B cell (primary cell): ENCODE results near the gene TMC7. TPM values are rescaled to one million over a fixed set of nuclear protein-coding genes. Genes with fewer than 3 reads are reported as not detected.

ENCODE experiments used
- ATAC-seq: fragments of 200-7000 bp; cut with Tn5 transposase; one replicate; pipeline ENCODE4 v1.10.0; 2021; ENCODE audit warnings: low read depth, mild to moderate bottlenecking, moderate number of reproducible peaks, moderate library complexity
- CTCF ChIA-PET: fragments of 350-600 bp; sonication (Branson Sonifier 250); formaldehyde crosslinking; loops from one replicate; lab custom pipeline; 2021; ENCODE audit warnings: antibody characterized with exemption, inconsistent platforms; lab: Charles Lee
- POLR2A ChIA-PET: fragments of 350-600 bp; sonication (Branson Sonifier 250); formaldehyde crosslinking; loops from one replicate; lab custom pipeline; 2021; ENCODE audit warnings: antibody characterized with exemption; lab: Charles Lee
- DNase-seq: peaks from one replicate; pipeline ENCODE4 v3.0.0; 2013
- H2AFZ ChIP-seq: 2 replicates; pipeline ENCODE4 v1.6.1; 2012; ENCODE audit warnings: mild to moderate bottlenecking, low read depth, low read length; ENCODE audit not compliant: insufficient read depth, poor library complexity, severe bottlenecking
- H3K27ac ChIP-seq, 2 donors: 1 replicate in 1 of 2; 2 replicates in 1 of 2; pipeline ENCODE4 v1.5.1; 2012 to 2013; ENCODE audit warnings: low read length in 2 of 2, mild to moderate bottlenecking in 2 of 2, moderate library complexity in 1 of 2
- H3K27me3 ChIP-seq, 4 experiments: fragments of 200-600 bp in 1 of 4; sonication (generic) in 1 of 4; replicated peaks in 1 of 4; 1 replicate in 2 of 4; 2 replicates in 2 of 4; pipeline versions ENCODE4 v1.6.1 to v1.7.0; 2013 to 2016; ENCODE audit warnings: low read length in 3 of 4, mild to moderate bottlenecking in 2 of 4, mixed read lengths in 1 of 4, moderate library complexity in 1 of 4; ENCODE audit not compliant: insufficient read depth in 4 of 4, control insufficient read depth in 3 of 4; ENCODE audit errors: control extremely low read depth in 1 of 4
- H3K36me3 ChIP-seq, 2 experiments: replicated peaks in 1 of 2; 1 replicate in 1 of 2; 2 replicates in 1 of 2; pipeline versions ENCODE4 v1.6.1 to v1.7.1; 2013; ENCODE audit warnings: low read length in 1 of 2; ENCODE audit not compliant: insufficient read depth in 2 of 2, control insufficient read depth in 1 of 2; ENCODE audit errors: control extremely low read depth in 1 of 2, extremely low read depth in 1 of 2
- H3K4me1 ChIP-seq, 2 donors: fragments of 200-600 bp in 1 of 2; sonication (generic) in 1 of 2; 1 replicate in 1 of 2; 2 replicates in 1 of 2; pipeline versions ENCODE4 v1.5.1 to v1.6.1; 2013 to 2017; ENCODE audit warnings: low read length in 2 of 2; ENCODE audit not compliant: control insufficient read depth in 2 of 2, insufficient read depth in 2 of 2
- H3K4me2 ChIP-seq: replicated peaks from 2 replicates; pipeline ENCODE3; 2012; ENCODE audit warnings: mild to moderate bottlenecking, low read depth, low read length; ENCODE audit not compliant: poor library complexity, severe bottlenecking
- H3K4me3 ChIP-seq, 5 experiments: fragments of 200-600 bp in 1 of 5; sonication (generic) in 1 of 5; 1 replicate in 3 of 5; 2 replicates in 2 of 5; pipeline versions ENCODE4 v1.5.1 to v1.7.0; 2011 to 2016; ENCODE audit warnings: low read length in 4 of 5, mild to moderate bottlenecking in 4 of 5, low read depth in 2 of 5, control low read depth in 1 of 5, moderate library complexity in 1 of 5; ENCODE audit not compliant: insufficient read depth in 1 of 5; ENCODE audit errors: control extremely low read depth in 1 of 5, extremely low read depth in 1 of 5
- H3K79me2 ChIP-seq: fragments of 200-600 bp; sonication (generic); one replicate; pipeline ENCODE4 v1.6.0; 2016; ENCODE audit warnings: low read length; ENCODE audit not compliant: control insufficient read depth, insufficient read depth
- H3K9ac ChIP-seq: fragments of 200-600 bp; sonication (generic); 2 replicates; pipeline ENCODE4 v1.6.1; 2017; ENCODE audit warnings: mild to moderate bottlenecking, low read length, moderate library complexity
- H3K9me3 ChIP-seq, 3 donors: one replicate each; pipeline versions ENCODE4 v1.6.1 to v1.7.1; 2013; ENCODE audit warnings: low read length in 2 of 3; ENCODE audit not compliant: control insufficient read depth in 2 of 3, insufficient read depth in 1 of 3; ENCODE audit errors: control extremely low read depth in 1 of 3
- H4K20me1 ChIP-seq: 2 replicates; pipeline ENCODE4 v1.6.0; 2012; ENCODE audit warnings: mild to moderate bottlenecking, low read length; ENCODE audit not compliant: insufficient read depth, control insufficient read depth, poor library complexity, severe bottlenecking
- H3K27ac Mint-ChIP-seq: one replicate; pipeline ENCODE4 v1.8.0; 2021; ENCODE audit warnings: mixed read lengths
- H3K27me3 Mint-ChIP-seq: one replicate; pipeline ENCODE4 v1.8.0; 2021; ENCODE audit warnings: mixed read lengths
- H3K4me1 Mint-ChIP-seq: one replicate; pipeline ENCODE4 v1.8.0; 2021; ENCODE audit warnings: mixed read lengths
- H3K4me3 Mint-ChIP-seq: one replicate; pipeline ENCODE4 v1.8.0; 2021; ENCODE audit warnings: mixed read lengths
- H3K9me3 Mint-ChIP-seq: one replicate; pipeline ENCODE4 v1.8.0; 2022; ENCODE audit warnings: mixed read lengths; ENCODE audit not compliant: insufficient read depth
- CTCF ChIP-seq: fragments of 200-600 bp; IDR thresholded peaks from one replicate; pipeline ENCODE4 v1.8.0; 2022; ENCODE audit warnings: antibody characterized with exemption, mild to moderate bottlenecking
- EZH2 ChIP-seq: IDR thresholded peaks from 2 replicates; pipeline ENCODE4 v1.6.1; 2012; ENCODE audit warnings: borderline replicate concordance, low read depth, mild to moderate bottlenecking, moderate library complexity, low read length; ENCODE audit not compliant: insufficient read depth, poor library complexity, severe bottlenecking
- whole genome bisulfite sequencing: methylation state at CpG from one replicate; pipeline ENCODE4 v1.1.5; 2013; ENCODE audit warnings: missing lambda C conversion rate; ENCODE audit not compliant: insufficient coverage; 5-methylcytosine and 5-hydroxymethylcytosine counted together
- intact Hi-C: fragments of 100-400 bp; cut with micrococcal nuclease; formaldehyde crosslinking; loops from one replicate; pipeline ENCODE4 v1.10.0; 2022
- polyA plus RNA-seq: library from polyadenylated mRNA; depleted of rRNA; stranded (reverse); fragments of >200 nt; gene quantifications from 2 replicates; pipeline ENCODE4 v1.2.3, GENCODE V29; 2012
- total RNA-seq, 2 donors: library from RNA; stranded (reverse); fragments of 120-200 nt in 1 of 2; gene quantifications; 1 replicate in 1 of 2; 2 replicates in 1 of 2; pipeline versions ENCODE4 v1.2.3 to v1.2.4, GENCODE V29; 2013 to 2022

Gene TMC7
- total and polyA plus RNA-seq, 2 donors (not counting 1 experiment from before 2014, with no cell fraction given) = not detected

- H3K9me3 Mint-ChIP-seq = no peaks in the 10 kb centered on the region
- Histone ChIP-seq H3K4me2 (no peak overlapping the region), H3K4me1 (peaks cover 4 to 5% of the 10 kb centered on the region in 2 donors), H4K20me1 (no peaks in the 10 kb centered on the region), H3K27ac (no peak overlapping the region), H2AFZ (no peak overlapping the region), H3K36me3 (no peaks in the 10 kb centered on the region), H3K4me3 (no peak overlapping the region), H3K9me3 (no peaks in the 10 kb centered on the region), H3K79me2 (no peaks in the 10 kb centered on the region), H3K9ac (no peak overlapping the region), H3K27me3 (peaks cover 0 to 3% (median 0%) of the 10 kb centered on the region in 4 experiments)
- intact Hi-C loops = loop anchor here (5.0 kb wide), 1 partner anchor 39 kb away; the partner anchor contains the start of gene SMG1
- ATAC-seq (no peak), DNase-seq (no peak)
- no peak overlapping the region for H3K4me3 Mint-ChIP-seq
- WGBS = 96% methylated on average over 5 of the region's 5 CpGs
- CTCF ChIA-PET = interaction anchor here (1.0 to 1.4 kb wide), 2 partner anchors 9 to 11 kb away, joined by 3 read pairs; no protein-coding TSS in a partner anchor
- POLR2A ChIA-PET = no interaction called here
- H3K27ac Mint-ChIP-seq = no peak overlapping the region
- H3K4me1 Mint-ChIP-seq = peaks cover 3% of the 10 kb centered on the region
- TF ChIP-seq EZH2 = no peak
- no peak for TF ChIP-seq CTCF
- peaks cover 3% of the 10 kb centered on the region for H3K27me3 Mint-ChIP-seq
These were observed 16.9 kb upstream of the TMC7 start for GRCh38 chr16:18966791-18967190.

- Mint-ChIP-seq H3K9me3 (no peaks in the 10 kb centered on the region), H3K4me3 (peak overlapping the region; percentile 5), H3K27me3 (no peaks in the 10 kb centered on the region), H3K4me1 (peaks cover 3% of the 10 kb centered on the region), H3K27ac (no peak overlapping the region)
- DNase-seq (peak; percentile 80), ATAC-seq (peak; percentile 85)
- Histone ChIP-seq H3K4me1 (peaks cover 4 to 5% of the 10 kb centered on the region in 2 donors), H3K79me2 (no peaks in the 10 kb centered on the region), H3K27ac (no peak overlapping the region), H2AFZ (peak overlapping the region; percentile 35), H3K36me3 (no peaks in the 10 kb centered on the region), H3K9me3 (no peaks in the 10 kb centered on the region), H3K4me3 (peak overlapping the region in 4 of 5 experiments; percentile 19 to 49 (median 37)), H3K4me2 (peak overlapping the region; percentile 75), H3K27me3 (peaks cover 0 to 3% (median 0%) of the 10 kb centered on the region in 4 experiments), H3K9ac (peak overlapping the region; percentile 49), H4K20me1 (no peaks in the 10 kb centered on the region)
- POLR2A ChIA-PET = no interaction called here
- CTCF ChIA-PET = interaction anchor here (0.9 to 4.5 kb wide), 9 partner anchors 12 to 179 kb away, joined by 3 to 22 read pairs (median 4); partner anchors contain the start of genes ARL6IP1 and RPS15A
- no peak for TF ChIP-seq EZH2
- TF ChIP-seq CTCF = peak; percentile 96
- 27% methylated on average over 14 of the region's 18 CpGs for WGBS
- intact Hi-C loops = loop anchor here (1.0 to 5.0 kb wide), 2 partner anchors 42 to 168 kb away; partner anchors contain the start of genes ARL6IP1 and SMG1
These were observed 14.5 kb upstream of the TMC7 start for GRCh38 chr16:18969050-18969854.
